Fibroblast of skin of right quadriceps (primary cell): Measurements from ENCODE around the gene CASK.

Source experiments
- DNase-seq: peaks from one replicate; pipeline ENCODE4 v3.0.0-alpha.2; 2013

Gene CASK

DNA sequence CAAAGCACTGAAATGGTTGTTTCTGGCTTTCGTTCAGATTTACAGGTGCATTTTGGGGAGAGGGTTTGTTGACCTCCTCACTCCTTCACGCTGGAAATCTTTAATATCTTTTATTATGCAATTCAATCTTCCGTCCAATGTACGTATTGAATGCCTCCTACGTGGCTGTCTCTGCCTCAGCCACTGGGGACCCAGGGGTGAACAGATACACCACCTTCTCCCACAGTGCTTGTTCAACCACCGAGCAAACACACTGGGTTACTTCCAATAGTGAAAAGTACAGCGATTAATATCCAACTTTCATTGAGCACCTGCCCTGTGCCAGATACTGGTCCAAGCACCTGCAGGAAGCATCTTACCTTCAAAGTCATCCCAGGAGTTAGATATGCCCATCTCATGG is 424.2 kb downstream of the CASK start:
- DNase-seq, result no peak

DNA sequence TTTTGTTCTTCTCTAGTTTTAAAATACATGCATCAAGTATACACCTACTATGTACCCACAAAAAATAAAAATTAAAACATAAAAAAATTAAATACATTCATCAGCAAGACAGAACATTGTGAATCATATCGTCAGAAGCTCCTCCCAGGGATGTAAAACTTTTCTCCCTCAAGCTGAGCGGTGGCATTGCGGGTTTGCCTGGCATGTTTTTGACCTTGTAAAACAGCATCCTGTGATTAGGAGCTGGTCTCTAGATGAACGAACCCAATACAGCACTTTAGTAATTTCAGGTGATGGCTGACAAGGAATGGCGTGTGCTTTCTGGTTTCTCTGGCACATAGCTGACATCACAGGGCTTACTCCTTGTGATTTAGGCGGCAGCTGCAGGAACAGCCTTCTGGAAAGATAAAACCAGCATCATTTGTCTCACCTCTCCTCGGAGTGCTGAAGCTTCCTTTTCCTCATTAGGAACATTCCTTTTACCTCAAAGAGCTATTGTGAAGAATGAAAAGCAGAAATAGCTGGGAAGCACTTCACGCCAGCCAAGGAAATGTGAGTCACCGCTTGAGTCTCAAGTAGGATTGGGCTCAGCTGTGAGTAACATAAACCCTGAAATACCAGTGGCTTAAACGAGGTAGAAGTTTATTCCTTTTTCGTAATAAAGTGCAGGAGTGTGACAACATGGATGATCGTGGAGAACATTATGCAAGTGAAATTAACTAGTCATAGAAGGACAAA is 431.9 kb downstream of the CASK start:
- peak; percentile 89 for DNase-seq

DNA sequence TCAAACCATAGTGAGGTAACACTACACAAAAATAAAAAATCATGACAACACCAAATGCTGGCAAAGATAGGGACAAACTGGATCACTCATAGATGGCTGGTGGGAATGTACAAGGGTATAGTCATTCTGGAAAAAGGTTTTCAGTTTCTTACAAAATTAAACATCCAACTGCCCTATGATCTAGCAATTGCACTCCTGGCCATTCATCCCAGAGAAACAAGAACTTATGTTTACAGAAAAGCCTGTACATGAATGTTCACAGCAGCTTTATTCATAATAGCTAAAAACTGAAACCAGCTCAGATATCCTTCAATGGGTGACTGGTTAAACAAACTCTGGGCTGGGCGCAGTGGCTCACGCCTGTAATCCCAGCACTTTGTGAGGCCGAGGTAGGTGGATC is 432.9 kb downstream of the CASK start:
- no peak for DNase-seq

DNA sequence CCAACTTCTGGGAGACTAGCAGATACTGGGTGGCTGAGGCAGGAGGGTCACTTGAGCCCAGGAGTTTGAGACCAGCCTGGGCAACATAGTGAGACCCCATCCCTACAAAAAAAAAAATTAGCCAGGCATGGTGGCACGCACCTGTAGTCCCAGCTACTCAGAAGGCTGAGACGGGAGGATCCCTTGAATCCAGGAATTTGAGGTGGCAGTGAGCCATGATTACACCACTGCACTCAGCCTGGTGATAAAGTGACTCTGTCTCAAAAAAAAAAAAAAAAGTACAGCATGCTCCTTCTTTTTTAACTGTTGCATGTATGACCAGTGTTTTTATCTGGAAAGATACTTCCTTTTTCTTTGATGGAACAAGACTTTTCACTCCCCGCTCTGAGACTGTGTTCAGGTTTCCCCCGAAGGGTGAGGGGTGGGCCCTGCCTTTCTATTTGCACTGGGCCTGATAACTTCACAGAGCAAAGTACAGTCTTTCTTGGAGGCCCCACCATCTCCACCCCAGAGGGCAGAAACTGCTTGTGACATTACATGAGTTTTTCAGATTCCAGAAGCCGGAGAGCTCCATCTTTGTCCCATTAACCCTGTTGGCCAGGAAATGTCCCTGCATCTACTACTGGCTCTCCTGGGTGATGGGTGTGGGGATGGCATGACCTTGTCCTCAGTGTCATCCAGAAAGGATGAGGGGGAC is 441.1 kb downstream of the CASK start:
- DNase-seq, result no peak

DNA sequence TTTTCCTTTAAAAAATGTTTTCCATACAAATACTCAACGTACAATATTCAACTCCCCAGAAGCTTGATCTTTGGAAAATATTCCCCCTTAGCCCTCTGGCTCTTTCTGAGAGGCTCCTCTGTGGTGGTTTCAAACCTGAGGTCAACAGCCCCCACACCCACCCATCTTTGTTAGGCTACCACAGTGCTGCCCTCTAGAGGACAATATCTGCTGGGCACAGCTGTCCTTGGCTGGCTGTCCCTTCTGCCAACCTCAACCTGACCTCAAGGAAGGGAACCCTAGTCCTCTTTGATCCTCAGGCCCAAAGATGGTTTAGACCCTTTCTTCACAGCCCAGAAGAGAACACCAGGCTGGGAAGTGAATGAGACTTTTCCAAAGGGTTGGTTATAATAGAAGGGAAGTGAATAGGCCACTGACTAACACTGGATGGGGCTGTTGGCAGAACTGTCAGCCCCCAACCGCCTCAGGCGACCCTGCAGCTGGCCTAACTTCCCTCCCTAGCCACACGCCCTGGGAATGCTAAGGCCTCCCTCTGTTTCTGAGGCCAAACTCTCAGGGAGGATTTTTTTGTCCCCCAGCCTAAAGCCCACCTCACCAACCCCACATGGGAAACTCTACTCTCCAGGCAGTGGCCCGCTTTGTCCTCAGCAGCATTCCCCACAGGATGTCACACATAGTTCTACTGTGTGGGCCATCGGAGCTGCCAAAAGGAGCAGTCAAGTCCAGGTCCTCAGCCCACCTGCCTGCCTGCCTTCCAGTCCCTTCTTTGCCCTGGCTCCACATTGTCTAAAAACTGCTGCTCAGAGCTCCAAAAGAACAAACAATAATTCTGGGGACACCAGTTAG is 441.9 kb downstream of the CASK start:
- DNase-seq, result no peak

DNA sequence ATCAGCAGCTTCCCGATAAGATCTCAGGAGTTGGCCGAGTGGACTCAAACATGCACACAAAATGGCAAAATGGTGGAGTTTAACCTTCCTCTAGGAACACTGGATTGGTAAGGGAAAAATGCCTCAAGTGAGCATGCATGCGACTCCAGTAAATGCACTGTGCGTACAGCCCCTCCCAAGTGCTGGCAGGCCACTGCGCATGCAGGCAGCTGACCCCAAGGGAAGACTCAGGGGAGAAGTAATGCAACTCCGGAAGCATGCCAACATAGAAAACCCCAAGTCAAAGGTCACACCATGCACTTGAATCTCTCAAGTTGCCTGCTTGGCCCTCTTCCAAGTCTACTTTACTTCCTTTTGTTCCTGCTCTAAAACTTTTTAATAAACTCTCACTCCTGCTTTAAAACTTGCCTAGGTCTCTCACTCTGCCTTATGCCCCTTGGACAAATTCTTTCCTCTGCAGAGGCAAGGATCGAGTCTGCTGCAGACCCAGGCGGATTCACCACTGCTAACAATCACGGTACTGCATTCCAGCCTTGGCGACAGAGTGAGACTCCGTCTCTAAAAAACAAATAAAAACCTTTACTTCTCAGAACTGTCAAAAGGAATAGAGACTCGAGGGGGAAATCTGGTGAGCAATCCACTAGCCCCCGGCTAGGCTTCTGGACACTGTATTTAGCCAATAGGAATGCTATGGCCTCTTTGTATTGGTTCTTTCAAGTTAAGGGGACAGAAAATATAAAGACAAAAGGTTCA is 442.7 kb downstream of the CASK start:
- no peak for DNase-seq

DNA sequence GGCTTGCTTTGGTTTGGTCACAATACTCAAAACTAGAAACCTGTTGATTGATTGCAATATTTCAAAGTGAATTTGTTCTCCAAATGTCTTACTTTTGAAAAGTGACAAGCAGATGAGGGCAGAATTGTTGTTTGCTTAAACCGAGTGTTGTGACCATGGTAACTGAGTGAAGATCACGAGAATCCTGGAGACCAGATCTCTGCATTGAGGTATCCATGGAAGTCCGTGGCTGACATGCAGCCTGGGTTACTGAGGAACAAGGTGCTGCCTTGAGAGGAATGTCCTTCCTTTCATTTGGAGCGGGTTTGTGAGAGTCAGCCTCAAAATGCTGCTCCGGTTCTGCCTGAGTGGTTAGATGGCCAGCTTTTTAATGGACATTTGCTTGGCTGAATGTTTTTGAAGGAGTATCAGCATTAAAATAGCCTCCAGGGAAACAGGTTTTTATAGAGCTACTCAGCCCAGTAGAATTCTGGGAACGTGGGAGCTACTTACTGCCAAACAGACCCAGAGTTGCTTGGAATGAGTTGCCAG is 444.9 kb downstream of the CASK start:
- no peak for DNase-seq

DNA sequence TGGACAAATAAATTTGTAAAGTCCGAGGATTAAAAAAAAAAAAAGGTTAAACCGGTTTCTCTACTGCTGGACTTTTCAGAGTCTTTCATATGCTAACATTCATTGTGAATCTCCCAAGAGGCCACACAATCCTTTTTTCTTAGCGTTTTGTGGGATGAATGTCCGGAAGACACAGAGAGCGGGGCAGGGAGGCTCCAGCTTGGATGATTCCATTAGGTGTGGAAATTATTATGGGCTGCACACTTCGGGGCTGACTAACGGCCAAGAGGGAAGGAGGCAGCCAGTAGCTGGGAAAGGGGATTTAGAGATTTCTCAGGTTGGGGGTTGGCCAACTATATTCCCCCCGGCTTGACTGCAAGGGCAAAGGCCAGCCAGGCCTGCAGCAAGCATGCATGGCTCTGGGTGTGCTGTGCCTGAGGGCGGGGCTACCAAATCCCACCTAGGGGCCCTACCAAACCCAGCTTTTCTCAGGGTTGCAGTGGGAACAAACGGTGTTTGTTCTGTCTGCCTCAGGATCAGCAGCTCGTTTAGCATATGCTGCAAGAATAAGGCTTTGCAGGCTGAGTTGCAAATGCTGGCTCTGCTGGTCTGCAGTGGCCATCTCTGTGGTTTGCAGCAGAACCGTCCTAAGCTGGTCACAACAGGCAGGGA is 447.6 kb downstream of the CASK start:
- no peak for DNase-seq

DNA sequence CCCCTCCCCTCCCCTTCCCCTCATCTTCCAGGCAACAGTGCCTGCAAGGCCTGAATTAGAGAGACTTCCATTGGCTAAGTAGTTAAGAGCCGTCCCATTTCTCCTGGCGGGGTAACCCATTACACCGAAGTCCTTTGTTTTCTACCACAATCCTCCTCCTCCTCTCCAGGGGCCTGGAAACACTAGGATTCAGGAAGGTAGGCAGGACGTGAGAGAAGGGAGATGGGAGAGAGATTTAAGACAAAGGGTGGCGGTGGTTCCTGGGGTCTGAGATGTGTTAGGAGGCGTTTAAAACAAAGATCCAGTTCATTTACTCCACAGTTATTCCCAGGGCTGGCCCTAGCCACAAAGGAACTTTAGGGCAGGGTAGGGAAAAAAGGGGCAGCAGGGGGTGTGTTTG is 448.2 kb downstream of the CASK start:
- DNase-seq, result no peak

DNA sequence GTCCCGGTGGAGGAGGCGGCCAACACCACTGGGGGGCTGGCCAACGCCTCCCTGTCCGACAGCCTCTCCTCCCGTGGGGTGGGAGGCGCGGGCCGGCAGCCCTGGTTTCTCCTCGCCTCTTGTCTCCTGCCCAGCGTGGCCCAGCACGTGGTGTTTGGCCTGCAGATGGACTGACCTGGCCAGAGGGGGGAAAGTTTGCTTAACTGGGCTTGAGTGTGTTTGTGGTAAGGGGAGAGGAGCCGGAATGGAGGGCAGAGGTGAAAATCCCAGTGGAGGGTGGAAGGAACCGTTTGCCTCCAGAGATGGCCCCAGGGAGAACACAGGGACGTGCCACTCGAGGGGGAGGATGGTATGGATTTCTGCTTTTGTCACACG is 448.6 kb downstream of the CASK start:
- DNase-seq, result no peak

DNA sequence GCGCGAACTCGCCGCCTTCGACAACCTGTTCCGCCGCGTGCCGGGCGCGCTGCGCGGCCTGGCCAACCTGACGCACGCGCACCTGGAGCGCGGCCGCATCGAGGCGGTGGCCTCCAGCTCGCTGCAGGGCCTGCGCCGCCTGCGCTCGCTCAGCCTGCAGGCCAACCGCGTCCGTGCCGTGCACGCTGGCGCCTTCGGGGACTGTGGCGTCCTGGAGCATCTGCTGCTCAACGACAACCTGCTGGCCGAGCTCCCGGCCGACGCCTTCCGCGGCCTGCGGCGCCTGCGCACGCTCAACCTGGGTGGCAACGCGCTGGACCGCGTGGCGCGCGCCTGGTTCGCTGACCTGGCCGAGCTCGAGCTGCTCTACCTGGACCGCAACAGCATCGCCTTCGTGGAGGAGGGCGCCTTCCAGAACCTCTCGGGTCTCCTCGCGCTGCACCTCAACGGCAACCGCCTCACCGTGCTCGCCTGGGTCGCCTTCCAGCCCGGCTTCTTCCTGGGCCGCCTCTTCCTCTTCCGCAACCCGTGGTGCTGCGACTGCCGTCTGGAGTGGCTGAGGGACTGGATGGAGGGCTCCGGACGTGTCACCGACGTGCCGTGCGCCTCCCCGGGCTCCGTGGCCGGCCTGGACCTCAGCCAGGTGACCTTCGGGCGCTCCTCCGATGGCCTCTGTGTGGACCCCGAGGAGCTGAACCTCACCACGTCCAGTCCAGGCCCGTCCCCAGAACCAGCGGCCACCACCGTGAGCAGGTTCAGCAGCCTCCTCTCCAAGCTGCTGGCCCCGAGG is 449.2 kb downstream of the CASK start:
- DNase-seq, result no peak

DNA sequence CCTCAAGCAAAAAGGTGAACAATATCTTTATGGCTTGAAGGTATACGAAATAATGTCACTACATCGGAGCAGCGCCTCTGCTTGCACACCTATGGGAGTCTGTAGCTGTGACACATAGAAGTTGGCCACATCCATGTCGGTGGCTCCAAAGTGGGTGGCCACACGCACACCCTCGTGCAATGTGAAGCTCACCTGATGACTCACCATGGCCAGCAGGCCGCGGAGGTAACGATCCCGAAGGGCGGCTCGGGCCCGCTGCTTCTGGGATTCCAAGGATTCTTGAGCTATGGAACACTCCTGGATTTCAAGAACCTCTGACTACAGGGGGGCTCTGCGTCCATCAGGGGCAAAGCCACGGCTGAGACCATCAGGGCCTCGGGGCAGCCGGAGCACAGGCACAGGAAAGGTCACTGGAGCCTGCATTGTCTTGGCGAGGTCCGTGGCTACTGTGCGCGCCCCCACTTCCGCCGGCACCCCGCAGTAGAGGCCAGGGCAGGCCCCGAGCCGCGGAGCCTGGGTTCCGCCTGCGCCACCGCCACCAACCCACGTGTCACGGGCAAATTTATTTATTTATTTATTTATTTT is 451.0 kb downstream of the CASK start:
- no peak for DNase-seq

DNA sequence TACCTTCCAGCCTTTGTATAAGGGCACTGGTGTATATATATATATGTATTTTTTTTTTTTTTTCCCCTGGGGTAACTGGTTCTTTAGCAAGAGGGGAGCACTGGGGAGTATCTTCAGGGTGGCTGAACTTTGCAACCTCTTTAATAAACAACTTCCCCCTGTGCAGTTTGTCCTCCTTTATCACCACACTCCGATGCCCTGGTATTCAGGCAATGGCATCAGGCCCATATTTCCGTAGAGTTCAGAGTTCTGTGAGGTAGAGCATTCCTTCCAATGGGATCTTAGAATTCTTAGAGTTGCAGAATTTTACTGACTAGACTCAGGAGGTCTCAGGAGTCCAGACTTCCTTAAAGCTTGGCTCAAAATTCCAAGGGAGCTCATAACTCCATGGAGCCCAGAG is 451.6 kb downstream of the CASK start:
- no peak for DNase-seq

DNA sequence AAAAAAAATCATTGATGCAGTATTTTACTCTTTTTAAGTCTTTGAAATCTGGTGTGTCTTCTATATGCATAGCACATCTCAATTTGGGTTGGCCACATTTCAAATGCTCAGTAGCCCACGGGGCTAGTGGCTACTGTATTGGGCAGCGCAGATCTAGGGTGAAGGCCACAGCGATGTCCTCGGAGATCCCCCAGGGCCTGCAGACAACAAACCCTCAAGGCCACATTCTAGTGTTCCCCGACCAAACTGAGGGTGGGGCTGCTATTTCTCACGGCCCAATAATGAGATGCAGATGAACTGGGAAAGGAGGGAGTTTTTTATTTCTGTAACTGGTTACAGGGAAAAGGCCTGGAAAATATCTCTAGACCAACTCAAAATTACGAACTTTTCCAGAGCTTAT is 452.6 kb downstream of the CASK start:
- no peak for DNase-seq

DNA sequence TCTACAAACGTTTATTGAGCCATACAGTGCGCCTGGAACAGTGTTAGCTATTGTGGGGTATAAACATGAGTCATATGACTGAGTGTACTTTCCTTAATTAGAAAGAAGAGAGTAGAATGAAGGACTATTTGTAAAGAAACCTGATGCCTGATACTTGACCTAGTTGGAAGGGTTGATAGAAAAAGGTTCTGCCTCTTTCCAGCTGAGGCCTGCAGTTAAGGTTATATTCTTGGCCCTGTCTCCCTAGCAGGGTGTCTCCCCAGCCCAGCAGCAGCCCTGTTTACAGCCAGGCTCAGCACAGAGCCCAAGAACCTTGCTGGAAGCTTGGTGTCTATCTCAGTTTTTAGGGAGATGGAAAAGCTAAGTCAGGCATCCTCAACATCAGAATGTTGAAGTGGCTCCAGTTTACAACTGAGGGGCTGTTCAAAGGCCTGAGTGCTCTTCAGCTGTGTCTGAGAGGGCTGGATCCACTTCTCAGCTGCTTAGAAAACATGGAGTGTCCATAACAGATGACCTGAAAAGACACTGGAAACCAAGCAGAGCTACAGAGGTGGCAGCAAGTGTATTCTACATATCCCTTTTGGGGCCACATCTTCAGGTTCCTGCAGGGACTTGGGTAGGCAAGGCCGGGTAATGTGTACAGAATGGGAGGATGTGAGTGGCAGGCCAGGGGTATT is 454.6 kb downstream of the CASK start:
- DNase-seq, result no peak
